ENCODE results near the gene UNC119. TPM values are rescaled to one million over a fixed set of nuclear protein-coding genes. Genes with fewer than 3 reads are reported as not detected.

The UNC119 gene
- total RNA-seq, 1 donor from 2014 or later: 23.0 TPM

DNA sequence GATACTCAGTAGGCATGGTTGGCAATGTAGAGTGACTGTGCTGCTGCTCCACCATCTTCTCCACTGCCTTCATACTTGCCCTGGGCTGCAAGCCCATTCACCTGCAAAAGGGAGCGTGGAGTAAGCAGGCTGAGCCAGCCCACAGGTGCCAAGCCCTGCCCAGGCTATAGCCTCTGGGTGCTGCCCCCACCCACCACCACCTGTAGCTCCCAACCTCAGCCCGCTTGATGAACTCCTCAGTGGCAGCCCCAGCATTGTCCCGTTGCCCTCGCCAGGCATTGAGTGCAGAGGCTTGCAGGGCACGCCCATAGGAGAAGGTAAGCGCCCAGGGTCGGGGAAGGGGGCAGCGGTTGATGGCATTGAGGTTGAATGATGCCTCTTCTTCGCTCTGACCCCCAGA, 21.1 kb upstream of the UNC119 start:
- peak; percentile 86 for DNase-seq (ENCODE audit: low spot score)

DNA sequence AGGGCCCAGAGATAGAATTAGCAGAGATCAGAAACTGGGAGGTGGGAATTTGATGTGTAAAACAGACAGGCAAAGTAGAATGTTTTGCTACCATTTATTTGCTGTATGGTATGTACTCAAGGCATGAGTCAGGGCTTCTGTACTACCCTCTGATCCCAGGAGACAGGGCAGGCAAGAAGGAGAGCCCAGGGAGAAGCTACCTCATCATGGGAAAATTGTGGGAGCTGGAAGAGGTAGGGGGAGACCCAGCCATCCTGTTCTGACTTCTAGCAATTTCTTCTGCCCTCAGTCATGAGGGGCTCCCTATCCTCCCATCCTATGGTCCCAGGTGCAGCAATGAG, 20.6 kb upstream of the UNC119 start:
- no peak for DNase-seq (ENCODE audit: low spot score)

- DNase-seq (ENCODE audit: low spot score): peak; percentile 53
Measured at GRCh38 chr17:28572259-28573039, 20.0 kb upstream of the UNC119 start.

GRCh38 chr17:28571361-28572122, 19.1 kb upstream of the UNC119 start, which contains the start of gene PIGS:
Gene PIGS (minus strand): TSS chr17:28571524. CDS start chr17:28571496, 28 bp downstream.
- DNase-seq (ENCODE audit: low spot score): peak; percentile 98

DNA sequence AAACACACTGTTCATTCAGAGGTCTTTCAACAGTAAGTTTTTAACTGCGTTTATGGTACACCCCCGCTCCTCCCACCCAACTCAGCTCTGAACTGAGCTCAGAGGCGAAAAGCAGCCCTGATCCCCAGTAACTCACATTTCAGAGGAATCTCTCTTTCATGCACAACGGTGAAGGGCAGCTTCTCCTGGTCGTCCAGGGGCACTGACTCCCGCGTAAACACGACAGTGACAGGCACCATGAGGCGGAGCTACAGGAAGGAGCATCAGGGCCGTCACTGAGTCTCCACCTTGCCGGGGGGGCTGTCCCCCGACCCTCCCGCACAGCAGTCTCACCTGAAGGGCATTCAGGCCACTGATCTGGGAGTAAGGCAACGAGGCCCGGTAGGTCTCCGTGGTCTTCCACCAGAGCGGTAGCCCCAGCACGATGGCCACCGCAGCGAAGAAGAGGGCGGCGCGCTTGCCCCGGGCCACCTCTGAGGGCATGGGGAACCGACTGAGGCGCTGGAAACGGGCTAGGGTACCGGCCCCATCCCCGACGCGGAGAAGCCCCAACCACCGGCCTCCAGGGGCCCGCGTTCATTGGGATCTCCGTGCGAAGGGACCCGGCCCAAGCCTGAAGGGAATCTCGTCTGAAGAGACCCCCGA, 18.4 kb upstream of the UNC119 start:
- no peak for DNase-seq (ENCODE audit: low spot score)

DNA sequence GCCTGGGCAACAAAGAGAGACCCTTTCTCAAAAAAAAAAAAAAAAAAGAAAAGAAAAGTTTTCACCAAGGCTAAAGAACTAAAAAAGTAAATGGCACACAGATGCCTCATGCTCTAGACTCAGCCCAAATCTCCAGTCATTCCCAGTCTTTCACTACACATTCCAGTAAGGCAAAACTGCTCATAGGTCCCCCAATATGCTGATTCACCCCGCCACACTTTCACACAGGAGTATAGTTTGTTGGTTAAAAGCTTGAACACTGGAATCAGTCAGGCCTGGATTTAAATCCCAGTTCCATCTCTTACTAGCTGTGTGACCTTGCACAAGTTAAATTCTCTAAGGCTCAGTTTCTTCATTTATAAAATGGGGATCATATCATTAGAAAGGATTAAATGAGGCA, 17.0 kb upstream of the UNC119 start:
- DNase-seq (ENCODE audit: low spot score): no peak

GRCh38 chr17:28567604-28568003, 15.2 kb upstream of the UNC119 start:
- DNase-seq (ENCODE audit: low spot score): no peak

DNA sequence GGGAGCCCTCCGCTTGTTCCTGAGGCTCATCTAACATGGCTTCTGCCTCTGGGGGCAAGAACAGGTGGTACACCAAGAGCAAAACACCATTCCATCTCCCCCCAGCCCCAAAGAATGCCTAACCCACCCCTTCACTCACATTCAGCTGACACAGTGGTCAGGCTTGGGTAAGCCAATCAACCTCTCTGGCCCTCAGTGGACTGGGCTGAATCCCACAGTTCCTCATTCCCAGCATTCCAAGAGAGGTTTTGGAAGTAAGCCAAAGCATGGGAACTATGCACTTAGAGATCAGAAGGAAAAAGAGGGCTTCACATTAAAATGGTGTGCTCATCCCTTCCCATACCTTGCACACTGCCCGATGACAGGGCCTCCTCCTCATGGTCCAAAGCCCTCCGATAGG, 11.1 kb upstream of the UNC119 start:
- no peak for DNase-seq (ENCODE audit: low spot score)

- DNase-seq (ENCODE audit: low spot score): no peak
Measured at GRCh38 chr17:28555022-28555421, 2.6 kb upstream of the UNC119 start.

DNA sequence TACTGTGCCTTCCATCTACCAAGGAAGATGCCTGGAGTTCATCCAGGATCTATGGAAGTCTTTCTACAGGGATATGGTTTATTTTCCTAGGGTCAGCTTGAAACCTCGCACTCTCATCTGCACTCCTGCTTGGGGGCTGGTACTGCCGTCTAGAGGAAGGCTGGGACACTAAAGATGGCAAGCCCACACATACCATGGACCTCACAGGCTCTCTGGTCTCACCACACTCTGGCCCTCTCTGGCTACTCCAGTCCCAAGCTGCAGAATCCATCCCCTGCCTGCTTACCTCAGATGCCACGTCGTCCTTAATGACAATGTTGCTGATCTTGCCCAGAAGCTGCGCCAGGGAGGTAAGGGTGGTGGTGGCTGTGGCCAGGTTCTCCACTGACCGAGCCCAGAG, 2.1 kb upstream of the UNC119 start:
- DNase-seq (ENCODE audit: low spot score): no peak

DNA sequence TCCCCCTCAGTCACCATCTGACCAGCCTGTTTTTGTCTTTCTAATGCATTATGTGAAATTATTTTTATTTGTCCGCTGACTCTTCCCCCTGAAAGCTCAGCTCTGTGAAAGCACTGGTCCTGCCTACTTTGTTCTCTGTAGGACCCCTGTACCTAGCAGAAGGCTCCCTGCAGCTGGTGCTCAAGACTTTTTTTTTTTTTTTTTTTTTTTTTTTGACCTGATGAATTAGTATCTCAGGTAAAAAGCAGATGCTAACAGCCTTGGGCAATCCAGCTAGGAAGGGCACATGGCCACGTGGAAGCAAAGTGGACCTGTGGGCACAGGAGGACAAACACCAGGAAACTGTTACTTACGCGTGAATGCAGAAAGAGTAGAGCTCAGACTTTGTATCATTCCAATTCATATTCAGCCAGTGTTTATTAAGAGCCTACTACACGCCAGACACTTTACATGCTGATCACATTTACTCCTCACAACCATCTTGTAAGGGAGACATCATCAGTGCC, 629 bp upstream of the UNC119 start:
- DNase-seq (ENCODE audit: low spot score): no peak

GRCh38 chr17:28551421-28552175, 826 bp downstream of the UNC119 start:
- DNase-seq (ENCODE audit: low spot score): no peak

DNA sequence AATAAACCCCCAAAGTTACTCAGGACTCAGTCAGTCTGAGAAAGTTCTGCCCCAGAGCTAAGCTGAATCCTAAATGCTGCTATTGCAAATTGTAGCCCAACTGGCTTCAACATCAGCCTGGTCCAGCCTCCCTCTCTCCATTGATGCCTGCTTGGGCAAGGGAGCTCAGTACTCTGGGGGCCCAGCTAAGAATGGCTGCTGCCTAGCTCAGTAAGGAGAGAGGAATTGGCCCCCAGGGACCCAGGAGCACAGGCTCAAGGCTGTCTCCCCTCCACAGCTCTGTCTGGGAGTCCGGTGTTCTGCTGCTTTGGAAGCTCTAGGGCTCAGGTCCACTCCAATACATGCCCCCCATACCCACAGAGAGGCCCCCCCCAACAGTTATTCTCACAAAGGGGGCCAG, 1.6 kb downstream of the UNC119 start:
- no peak for DNase-seq (ENCODE audit: low spot score)

GRCh38 chr17:28549236-28550132, 2.9 kb downstream of the UNC119 start:
- DNase-seq (ENCODE audit: low spot score): no peak

- no peak for DNase-seq (ENCODE audit: low spot score)
Measured at GRCh38 chr17:28548417-28549130, 3.9 kb downstream of the UNC119 start.

DNA sequence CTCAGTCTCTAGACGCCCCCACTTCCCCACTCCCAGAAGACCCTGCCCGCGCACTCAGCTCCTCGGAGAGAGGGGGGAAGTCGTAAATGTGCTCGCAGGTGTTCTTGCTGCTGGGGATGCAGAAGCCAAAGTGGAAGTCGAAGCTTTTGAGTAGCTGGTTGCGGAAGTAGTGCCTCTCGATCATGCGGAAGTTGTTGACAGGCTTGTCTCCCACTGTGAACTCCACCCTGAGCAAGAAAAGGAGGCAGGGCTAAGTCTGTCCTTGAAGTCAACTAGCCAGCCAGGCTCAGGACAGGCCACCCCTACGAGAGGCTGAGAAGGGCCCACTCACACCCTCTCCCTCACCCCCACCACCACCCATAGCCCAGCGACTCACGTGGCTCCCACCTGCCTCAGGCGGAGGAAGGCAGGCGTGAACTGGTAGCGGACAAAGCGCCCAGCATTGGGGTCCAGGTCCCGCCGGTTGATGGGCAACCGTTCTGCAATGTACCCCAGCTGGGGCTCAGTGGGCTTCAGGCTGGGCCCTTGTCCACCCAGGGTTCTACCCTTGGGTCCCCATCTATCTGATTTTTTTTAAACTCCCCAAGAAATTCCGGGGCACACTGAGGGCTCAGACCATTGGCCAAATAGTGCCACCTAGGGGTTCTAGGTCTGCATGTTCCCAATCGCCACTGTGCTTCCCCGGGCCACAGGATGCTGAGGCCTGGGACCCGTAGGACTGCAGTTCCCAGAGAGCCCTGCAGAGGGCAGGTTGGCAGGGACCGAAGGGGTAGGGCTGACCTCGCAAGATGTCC, 4.6 kb downstream of the UNC119 start:
- no peak for DNase-seq (ENCODE audit: low spot score)

DNA sequence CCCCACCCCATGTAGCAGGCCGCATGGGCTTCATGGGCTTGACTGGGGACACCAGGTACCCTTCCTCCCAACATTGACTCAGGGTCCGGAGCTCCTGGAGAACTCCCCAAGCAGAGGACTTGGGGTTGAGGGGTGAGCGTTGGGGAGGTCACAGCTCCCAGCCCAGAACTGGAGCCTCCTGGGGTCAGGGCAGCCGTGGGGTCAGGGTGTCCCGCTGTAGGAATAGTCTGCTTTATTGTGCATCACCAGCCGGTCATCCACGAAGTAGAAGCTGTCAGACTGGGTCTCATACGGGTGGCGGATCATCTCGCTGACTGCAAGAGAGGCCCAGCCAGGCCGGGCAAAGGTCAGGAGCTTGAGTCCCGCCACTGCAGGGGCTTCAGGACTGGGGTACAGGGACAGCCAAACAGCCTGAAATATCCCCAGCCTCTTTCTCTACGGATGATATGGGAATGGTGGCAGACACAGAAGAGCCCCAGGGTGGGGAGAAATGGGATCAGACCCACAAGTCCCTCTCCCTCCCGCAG, 5.3 kb downstream of the UNC119 start:
- DNase-seq (ENCODE audit: low spot score): no peak

GRCh38 chr17:28545787-28546415, 6.5 kb downstream of the UNC119 start:
- DNase-seq (ENCODE audit: low spot score): no peak

Measured in mesenteric fat pad (tissue), 1 donor.